ENCODE results near the gene RGCC.
"Not testable (repeated sequence)": the region's sequence is repeated elsewhere in the genome, so short reads cannot be mapped to it uniquely, and the experiment has no call there.

The RGCC gene

GRCh38 chr13:41490371-41491015 lies 33.1 kb downstream of the RGCC start:
- no peak for DNase-seq (ENCODE audit: low spot score)

GRCh38 chr13:41491436-41491835 lies 34.1 kb downstream of the RGCC start:
- no peak for DNase-seq (ENCODE audit: low spot score)

GRCh38 chr13:41492432-41493260 lies 35.3 kb downstream of the RGCC start:
- DNase-seq (ENCODE audit: low spot score) = peak; percentile 67

DNA sequence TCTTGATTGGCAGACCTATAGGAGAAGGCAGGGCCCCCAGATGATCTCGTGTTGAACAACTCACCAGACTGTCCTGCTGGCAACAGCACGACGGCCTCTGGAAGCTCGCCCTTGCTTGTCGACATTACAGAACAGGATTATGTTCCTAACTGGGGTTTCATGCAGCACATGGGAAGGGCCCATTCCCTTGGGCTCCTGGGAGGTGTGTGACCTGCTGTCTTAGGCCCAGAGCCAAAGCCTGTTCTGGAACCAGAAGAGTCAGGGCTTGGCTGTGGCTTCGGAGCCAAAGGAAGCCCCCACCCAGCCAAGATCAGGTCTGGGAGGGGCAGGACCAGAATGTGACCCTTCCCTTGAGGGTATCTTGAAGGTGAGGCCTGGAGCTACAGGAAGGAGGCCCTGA lies 36.9 kb downstream of the RGCC start:
- DNase-seq (ENCODE audit: low spot score) = no peak

GRCh38 chr13:41495044-41495443 lies 37.7 kb downstream of the RGCC start:
- DNase-seq (ENCODE audit: low spot score) = no peak

- DNase-seq (ENCODE audit: low spot score) = no peak
Observed at GRCh38 chr13:41496420-41497234, 39.3 kb downstream of the RGCC start.

DNA sequence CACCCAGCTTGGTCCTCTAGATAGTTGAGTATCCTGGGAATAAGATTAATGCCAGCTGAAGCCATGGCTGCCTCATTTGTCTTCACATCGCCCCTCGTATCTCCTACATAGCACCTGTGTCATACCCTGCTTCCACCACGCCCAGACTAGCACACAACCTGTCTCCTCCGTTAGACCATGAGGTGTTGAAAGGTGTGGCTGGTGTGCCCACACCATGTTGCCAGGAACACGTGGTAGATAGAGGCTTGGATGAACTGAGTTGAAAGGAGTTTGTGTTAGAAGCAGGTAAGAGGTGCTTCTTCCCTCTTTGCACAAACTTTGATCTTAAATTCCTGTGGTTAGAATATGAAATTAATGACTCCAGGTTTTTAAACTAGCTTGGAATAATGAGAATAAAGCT lies 40.1 kb downstream of the RGCC start:
- no peak for DNase-seq (ENCODE audit: low spot score)

DNA sequence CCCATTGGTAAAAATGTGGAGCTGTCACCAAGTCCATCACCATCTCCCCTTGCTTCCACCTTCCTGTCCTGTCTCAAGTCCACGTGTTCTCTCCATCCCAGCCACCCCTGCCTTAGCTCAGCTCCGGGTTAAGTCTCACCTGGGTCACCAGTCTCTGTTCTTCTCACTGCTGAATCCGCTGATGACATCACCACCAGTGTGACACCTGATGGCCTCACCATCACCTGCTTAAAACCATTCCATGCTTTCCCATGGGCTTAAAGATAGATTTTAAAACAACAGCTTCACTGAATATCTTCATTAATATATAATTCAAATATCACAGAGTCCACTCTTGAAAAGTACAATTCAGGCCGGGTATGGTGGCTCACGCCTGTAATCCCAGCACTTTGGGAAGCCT lies 42.1 kb downstream of the RGCC start:
- no peak for DNase-seq (ENCODE audit: low spot score)

- DNase-seq (ENCODE audit: low spot score) = peak; percentile 55
Observed at GRCh38 chr13:41500511-41500910, 43.2 kb downstream of the RGCC start.

GRCh38 chr13:41501281-41501680 lies 43.9 kb downstream of the RGCC start:
- no peak for DNase-seq (ENCODE audit: low spot score)

- DNase-seq (ENCODE audit: low spot score) = no peak
Observed at GRCh38 chr13:41502031-41502430, 44.7 kb downstream of the RGCC start.

- peak; percentile 60 for DNase-seq (ENCODE audit: low spot score)
Observed at GRCh38 chr13:41502673-41503072, 45.3 kb downstream of the RGCC start.

DNA sequence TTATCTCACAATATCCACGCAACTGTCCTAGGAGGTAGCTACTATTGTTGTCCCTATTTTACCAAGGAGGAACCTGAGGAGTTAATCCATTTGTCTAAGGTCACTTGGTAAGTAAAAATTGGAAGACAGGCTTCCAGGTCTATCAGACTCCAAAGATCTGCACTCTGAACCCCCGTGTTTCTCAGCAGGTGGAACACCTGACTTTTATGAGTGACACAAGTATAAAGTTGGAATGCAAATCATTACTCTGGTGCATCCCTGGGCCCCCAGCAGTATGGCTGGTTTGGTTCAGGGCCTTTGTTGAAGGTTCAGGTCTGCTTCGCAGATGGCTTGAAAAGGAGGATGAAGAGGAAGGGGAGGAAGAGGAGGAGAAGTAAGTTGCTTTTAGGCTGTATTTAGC lies 46.0 kb downstream of the RGCC start:
- no peak for DNase-seq (ENCODE audit: low spot score)

DNA sequence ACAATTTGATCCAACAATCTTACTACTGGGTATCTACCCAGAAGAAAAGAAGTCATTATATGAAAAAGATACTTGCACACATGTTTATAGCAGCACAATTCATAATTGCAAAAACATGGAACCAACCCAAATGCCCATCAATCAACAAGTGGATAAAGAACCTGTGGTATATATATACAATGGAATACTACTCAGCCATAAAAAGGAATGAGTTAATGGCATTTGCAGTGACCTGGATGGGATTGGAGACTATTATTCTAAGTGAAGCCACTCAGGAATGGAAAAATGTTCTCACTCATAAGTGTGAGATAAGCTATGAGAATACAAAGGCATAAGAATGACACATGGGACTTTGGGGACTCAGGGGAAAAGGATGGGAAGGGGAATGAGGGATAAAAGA lies 47.3 kb downstream of the RGCC start:
- DNase-seq (ENCODE audit: low spot score) = not testable (repeated sequence)

DNA sequence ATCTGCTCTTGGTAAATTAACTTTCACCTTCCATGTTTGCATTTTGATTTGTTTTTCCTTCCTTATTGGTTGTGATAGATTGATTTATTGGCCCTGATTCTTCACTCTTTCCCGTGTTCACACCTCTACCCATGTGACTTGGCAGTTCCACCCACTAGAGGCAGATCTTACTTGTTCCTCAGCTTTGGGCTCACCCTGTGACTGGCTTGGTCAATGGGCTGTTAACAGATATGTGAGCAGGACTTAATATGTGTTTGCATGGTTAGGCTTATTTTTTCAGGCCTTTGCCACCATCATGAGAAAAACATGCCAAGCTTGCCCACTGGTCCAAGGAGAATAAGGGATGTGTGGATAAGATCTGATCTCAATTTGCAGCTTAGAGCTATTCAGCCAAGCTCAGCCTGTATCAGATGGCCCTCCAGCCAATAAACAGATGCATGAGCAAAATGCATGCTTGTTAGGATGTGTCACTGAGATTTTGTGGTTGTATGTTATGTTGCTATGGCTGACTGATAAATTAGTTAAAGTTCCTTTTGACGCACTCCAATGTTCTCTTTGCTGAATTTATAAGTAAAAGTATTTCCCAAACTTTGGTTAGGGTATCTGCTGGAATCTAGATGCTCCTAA lies 48.0 kb downstream of the RGCC start:
- DNase-seq (ENCODE audit: low spot score) = no peak

DNA sequence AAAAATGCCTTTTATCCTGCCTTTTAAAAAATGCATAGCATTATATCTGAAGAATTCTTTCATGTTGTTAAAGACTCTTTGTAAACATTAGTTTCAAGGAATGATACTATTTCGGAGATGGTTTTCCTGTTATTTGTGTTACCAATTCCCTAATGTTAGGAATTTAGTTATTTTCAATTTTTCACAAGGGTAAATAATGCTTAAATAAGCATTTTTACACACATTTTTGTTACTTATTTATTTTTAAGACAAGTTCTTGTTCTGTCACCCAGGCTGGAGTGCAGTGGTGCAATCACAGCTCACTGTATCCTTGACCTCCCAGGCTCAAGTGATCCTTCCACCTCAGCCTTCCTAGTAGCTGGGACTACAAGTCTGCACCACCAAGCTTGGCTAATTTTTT lies 49.0 kb downstream of the RGCC start:
- DNase-seq (ENCODE audit: low spot score) = no peak

- DNase-seq (ENCODE audit: low spot score) = no peak
Observed at GRCh38 chr13:41509971-41510370, 52.6 kb downstream of the RGCC start.

DNA sequence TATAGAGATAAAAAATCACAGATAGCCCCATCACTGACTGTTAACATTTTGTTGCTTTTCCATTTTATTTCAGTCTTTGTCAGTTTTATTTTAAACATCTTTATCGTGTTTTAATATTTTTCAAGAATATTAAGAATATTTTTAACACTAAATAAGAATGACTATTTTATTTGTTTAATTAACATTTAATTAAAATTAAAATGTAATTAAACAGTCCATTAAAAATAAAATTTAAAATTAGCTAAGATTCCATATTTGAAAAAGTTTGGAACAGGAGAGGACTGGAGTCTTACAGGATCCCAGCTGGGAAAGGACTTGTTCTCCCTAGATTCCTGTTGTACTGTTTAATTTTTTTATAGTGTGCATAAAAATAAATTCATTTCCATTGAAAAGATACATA lies 54.5 kb downstream of the RGCC start:
- no peak for DNase-seq (ENCODE audit: low spot score)

- no peak for DNase-seq (ENCODE audit: low spot score)
Observed at GRCh38 chr13:41512441-41512840, 55.1 kb downstream of the RGCC start.

GRCh38 chr13:41513600-41513999 lies 56.2 kb downstream of the RGCC start:
- DNase-seq (ENCODE audit: low spot score) = no peak

GRCh38 chr13:41514853-41515395 lies 57.6 kb downstream of the RGCC start:
- DNase-seq (ENCODE audit: low spot score) = no peak

- no peak for DNase-seq (ENCODE audit: low spot score)
Observed at GRCh38 chr13:41515491-41516139, 58.3 kb downstream of the RGCC start.

Data from CD4-positive, alpha-beta T cell treated with Interleukin-6 at 100 ng/mL for 8 hours (primary cell).